HFFc6 (cell line): Measurements from ENCODE around the gene PGLYRP1. TPM values are rescaled to one million over a fixed set of nuclear protein-coding genes. Genes with fewer than 3 reads are reported as not detected.
A peak's percentile ranks its signal among the peaks of the same experiment; 100 is the strongest.

Experiments
- DNase-seq: peaks from one replicate; pipeline ENCODE4 v3.0.0-alpha.2; 2018
- H3K27ac Mint-ChIP-seq: 2 replicates; pipeline ENCODE4 v1.8.0; 2020; ENCODE audit warnings: mild to moderate bottlenecking, mixed read lengths
- H3K27me3 Mint-ChIP-seq: 2 replicates; pipeline ENCODE4 v1.8.0; 2021; ENCODE audit warnings: mild to moderate bottlenecking, moderate library complexity, mixed read lengths; ENCODE audit not compliant: insufficient read depth
- H3K36me3 Mint-ChIP-seq: 2 replicates; pipeline ENCODE4 v1.8.0; 2021; ENCODE audit warnings: low read depth, mixed read lengths
- H3K4me1 Mint-ChIP-seq: 2 replicates; pipeline ENCODE4 v1.8.0; 2020; ENCODE audit warnings: low read depth, mixed read lengths
- H3K4me3 Mint-ChIP-seq: 2 replicates; pipeline ENCODE4 v1.8.0; 2020; ENCODE audit warnings: mild to moderate bottlenecking, moderate library complexity, mixed read lengths
- H3K9me3 Mint-ChIP-seq: 2 replicates; pipeline ENCODE4 v1.8.0; 2020; ENCODE audit warnings: mild to moderate bottlenecking, mixed read lengths
- CTCF ChIP-seq: fragments of 200-600 bp; sonication (generic); IDR thresholded peaks from 2 replicates; pipeline ENCODE4 v1.5.0; 2021; ENCODE audit warnings: antibody characterized with exemption, mild to moderate bottlenecking
- total RNA-seq, 6 experiments: library from RNA; stranded (reverse); fragmentation: NEBNext Ultra II Directional; extraction: Animal tissue kit (Norgen Biotek cat#: 25700); gene quantifications; 2 replicates in 1 of 6; 3 replicates in 5 of 6; pipeline ENCODE4 v1.2.3, GENCODE V29; 2021

PGLYRP1 gene
- total RNA-seq, 6 experiments from 2014 or later: not detected

GRCh38 chr19:46014534-46014933 is 8.3 kb downstream of the PGLYRP1 start:
- no peak overlapping the region for H3K27ac Mint-ChIP-seq
- H3K9me3 Mint-ChIP-seq: no peaks in the 10 kb centered on the region
- peaks cover 4% of the 10 kb centered on the region; the same call in 1 of the 2 replicates for H3K27me3 Mint-ChIP-seq
- no peak overlapping the region for H3K4me3 Mint-ChIP-seq
- TF ChIP-seq CTCF: no peak
- peaks cover 4% of the 10 kb centered on the region; the same call in 1 of the 2 replicates for H3K36me3 Mint-ChIP-seq
- peaks cover 11% of the 10 kb centered on the region for H3K4me1 Mint-ChIP-seq
- DNase-seq: no peak

GRCh38 chr19:46009530-46010510 is 13.0 kb downstream of the PGLYRP1 start:
- DNase-seq: peak; percentile 61
- no peaks in the 10 kb centered on the region for H3K4me1 Mint-ChIP-seq
- peaks cover 9% of the 10 kb centered on the region; the same call in 1 of the 2 replicates for H3K36me3 Mint-ChIP-seq
- no peak overlapping the region for H3K27ac Mint-ChIP-seq
- peak; percentile 94 for TF ChIP-seq CTCF
- H3K27me3 Mint-ChIP-seq: no peaks in the 10 kb centered on the region; the same call in 1 of the 2 replicates
- H3K9me3 Mint-ChIP-seq: no peaks in the 10 kb centered on the region
- no peak overlapping the region for H3K4me3 Mint-ChIP-seq

- H3K4me3 Mint-ChIP-seq: no peak overlapping the region
- DNase-seq: no peak
- H3K9me3 Mint-ChIP-seq: no peaks in the 10 kb centered on the region
- TF ChIP-seq CTCF: no peak
- H3K36me3 Mint-ChIP-seq: peaks cover 5% of the 10 kb centered on the region; the same call in 1 of the 2 replicates
- no peaks in the 10 kb centered on the region; the same call in 1 of the 2 replicates for H3K27me3 Mint-ChIP-seq
- no peaks in the 10 kb centered on the region for H3K4me1 Mint-ChIP-seq
- H3K27ac Mint-ChIP-seq: no peak overlapping the region
Measured at GRCh38 chr19:46006411-46006810, 16.4 kb downstream of the PGLYRP1 start.

- Mint-ChIP-seq H3K27me3 (no peaks in the 10 kb centered on the region; the same call in none of the 2 replicates), H3K27ac (no peak overlapping the region), H3K4me3 (no peak overlapping the region), H3K4me1 (peaks cover 15% of the 10 kb centered on the region), H3K9me3 (no peaks in the 10 kb centered on the region), H3K36me3 (peaks cover 5% of the 10 kb centered on the region; the same call in 1 of the 2 replicates)
- no peak for DNase-seq
- TF ChIP-seq CTCF: no peak
Measured at GRCh38 chr19:46002678-46003275, 20.1 kb downstream of the PGLYRP1 start.

- H3K36me3 Mint-ChIP-seq: peaks cover 8% of the 10 kb centered on the region
- TF ChIP-seq CTCF: no peak
- DNase-seq: no peak
- H3K27ac Mint-ChIP-seq: no peak overlapping the region
- no peak overlapping the region for H3K4me3 Mint-ChIP-seq
- no peaks in the 10 kb centered on the region for H3K9me3 Mint-ChIP-seq
- no peaks in the 10 kb centered on the region; the same call in 1 of the 2 replicates for H3K27me3 Mint-ChIP-seq
- peaks cover 15% of the 10 kb centered on the region for H3K4me1 Mint-ChIP-seq
Measured at GRCh38 chr19:46000491-46001246, 22.2 kb downstream of the PGLYRP1 start.
